ENCODE results near the gene ATP1A1. TPM values are rescaled to one million over a fixed set of nuclear protein-coding genes. Genes with fewer than 3 reads are reported as not detected.

Gene ATP1A1
- total and polyA plus RNA-seq, 4 experiments from 2014 or later: 46.5 to 256 (median 163) TPM

Other genes starting within 250 kb of the ATP1A1 start
- 10 to 100 TPM; 25.2 to 30.9 TPM for gene CD58, start 197.8 kb downstream of the ATP1A1 start, total RNA-seq
- gene CD58, start 197.8 kb downstream of the ATP1A1 start, polyA plus RNA-seq: 10 to 100 TPM; 58.2 to 61.3 TPM

Data from CD4-positive, alpha-beta memory T cell (primary cell).